Measurements from ENCODE around the gene TMEM150C.

TMEM150C gene

GRCh38 chr4:82523179-82523578 is 38.6 kb downstream of the TMEM150C start:
- TF ChIP-seq JUND (IDR thresholded peaks at IDR 0.05; ENCODE audit: low read depth), result no peak
- peak in 1 of 2 experiments; percentile 15 for DNase-seq (ENCODE audit: low read depth in 1 of 2, low spot score in 1 of 2)
- in situ Hi-C loops (cut with HindIII; ENCODE audit: low pct_unique_long_range_greater_than_20kb, low sequenced_read_pairs), result no loop called here

- in situ Hi-C loops (cut with HindIII; ENCODE audit: low pct_unique_long_range_greater_than_20kb, low sequenced_read_pairs), result no loop called here
- TF ChIP-seq JUND (IDR thresholded peaks at IDR 0.05; ENCODE audit: low read depth), result no peak
- no peak for DNase-seq (ENCODE audit: low read depth in 1 of 2, low spot score in 1 of 2)
These were observed 39.3 kb downstream of the TMEM150C start for GRCh38 chr4:82522472-82522871.

GRCh38 chr4:82521283-82521682 is 40.5 kb downstream of the TMEM150C start:
- no peak for TF ChIP-seq JUND (IDR thresholded peaks at IDR 0.05; ENCODE audit: low read depth)
- in situ Hi-C loops (cut with HindIII; ENCODE audit: low pct_unique_long_range_greater_than_20kb, low sequenced_read_pairs), result no loop called here
- no peak for DNase-seq (ENCODE audit: low read depth in 1 of 2, low spot score in 1 of 2)

GRCh38 chr4:82519776-82520175 is 42.0 kb downstream of the TMEM150C start:
- DNase-seq (ENCODE audit: low read depth in 1 of 2, low spot score in 1 of 2), result no peak
- in situ Hi-C loops (cut with HindIII; ENCODE audit: low pct_unique_long_range_greater_than_20kb, low sequenced_read_pairs), result no loop called here
- TF ChIP-seq JUND (IDR thresholded peaks at IDR 0.05; ENCODE audit: low read depth), result no peak

GRCh38 chr4:82519072-82519471 is 42.7 kb downstream of the TMEM150C start:
- TF ChIP-seq JUND (IDR thresholded peaks at IDR 0.05; ENCODE audit: low read depth), result no peak
- DNase-seq (ENCODE audit: low read depth in 1 of 2, low spot score in 1 of 2), result no peak
- in situ Hi-C loops (cut with HindIII; ENCODE audit: low pct_unique_long_range_greater_than_20kb, low sequenced_read_pairs), result no loop called here

- no peak for TF ChIP-seq JUND (IDR thresholded peaks at IDR 0.05; ENCODE audit: low read depth)
- no peak for DNase-seq (ENCODE audit: low read depth in 1 of 2, low spot score in 1 of 2)
- in situ Hi-C loops (cut with HindIII; ENCODE audit: low pct_unique_long_range_greater_than_20kb, low sequenced_read_pairs), result no loop called here
These were observed 44.7 kb downstream of the TMEM150C start for GRCh38 chr4:82517043-82517442.

GRCh38 chr4:82515705-82516104 is 46.1 kb downstream of the TMEM150C start:
- DNase-seq (ENCODE audit: low read depth in 1 of 2, low spot score in 1 of 2), result peak in 1 of 2 experiments; percentile 40
- TF ChIP-seq JUND (IDR thresholded peaks at IDR 0.05; ENCODE audit: low read depth), result no peak
- in situ Hi-C loops (cut with HindIII; ENCODE audit: low pct_unique_long_range_greater_than_20kb, low sequenced_read_pairs), result no loop called here

- TF ChIP-seq JUND (IDR thresholded peaks at IDR 0.05; ENCODE audit: low read depth), result no peak
- in situ Hi-C loops (cut with HindIII; ENCODE audit: low pct_unique_long_range_greater_than_20kb, low sequenced_read_pairs), result no loop called here
- DNase-seq (ENCODE audit: low read depth in 1 of 2, low spot score in 1 of 2), result no peak
These were observed 48.4 kb downstream of the TMEM150C start for GRCh38 chr4:82513382-82513781.

GRCh38 chr4:82510216-82510615 is 51.6 kb downstream of the TMEM150C start:
- in situ Hi-C loops (cut with HindIII; ENCODE audit: low pct_unique_long_range_greater_than_20kb, low sequenced_read_pairs), result no loop called here
- TF ChIP-seq JUND (IDR thresholded peaks at IDR 0.05; ENCODE audit: low read depth), result no peak
- DNase-seq (ENCODE audit: low read depth in 1 of 2, low spot score in 1 of 2), result no peak

- TF ChIP-seq JUND (IDR thresholded peaks at IDR 0.05; ENCODE audit: low read depth), result no peak
- in situ Hi-C loops (cut with HindIII; ENCODE audit: low pct_unique_long_range_greater_than_20kb, low sequenced_read_pairs), result no loop called here
- DNase-seq (ENCODE audit: low read depth in 1 of 2, low spot score in 1 of 2), result no peak
These were observed 52.9 kb downstream of the TMEM150C start for GRCh38 chr4:82508806-82509428.

GRCh38 chr4:82508011-82508410 is 53.8 kb downstream of the TMEM150C start:
- no peak for TF ChIP-seq JUND (IDR thresholded peaks at IDR 0.05; ENCODE audit: low read depth)
- no peak for DNase-seq (ENCODE audit: low read depth in 1 of 2, low spot score in 1 of 2)
- in situ Hi-C loops (cut with HindIII; ENCODE audit: low pct_unique_long_range_greater_than_20kb, low sequenced_read_pairs), result no loop called here

- DNase-seq (ENCODE audit: low read depth in 1 of 2, low spot score in 1 of 2), result no peak
- no peak for TF ChIP-seq JUND (IDR thresholded peaks at IDR 0.05; ENCODE audit: low read depth)
- in situ Hi-C loops (cut with HindIII; ENCODE audit: low pct_unique_long_range_greater_than_20kb, low sequenced_read_pairs), result no loop called here
These were observed 60.7 kb downstream of the TMEM150C start for GRCh38 chr4:82501154-82501442.

GRCh38 chr4:82500435-82501153 is 61.2 kb downstream of the TMEM150C start:
- TF ChIP-seq JUND (IDR thresholded peaks at IDR 0.05; ENCODE audit: low read depth), result no peak
- DNase-seq (ENCODE audit: low read depth in 1 of 2, low spot score in 1 of 2), result no peak
- in situ Hi-C loops (cut with HindIII; ENCODE audit: low pct_unique_long_range_greater_than_20kb, low sequenced_read_pairs), result no loop called here

Data from T47D (cell line).